HUES6 (cell line): Measurements from ENCODE around the gene FHOD3.
"Not testable (repeated sequence)": the region's sequence is repeated elsewhere in the genome, so short reads cannot be mapped to it uniquely, and the experiment has no call there.

Experiments used
- H3K27ac ChIP-seq: 2 replicates; pipeline ENCODE4 v1.7.0; 2013; ENCODE audit warnings: low read depth, mild to moderate bottlenecking, low read length, inconsistent platforms
- H3K27me3 ChIP-seq: 2 replicates; pipeline ENCODE4 v1.6.1; 2013; ENCODE audit warnings: low read length; ENCODE audit not compliant: control insufficient read depth, insufficient read depth
- H3K36me3 ChIP-seq: 2 replicates; pipeline ENCODE4 v1.6.1; 2013; ENCODE audit warnings: low read length; ENCODE audit not compliant: control insufficient read depth, insufficient read depth
- H3K4me1 ChIP-seq: 2 replicates; pipeline ENCODE4 v1.6.1; 2013; ENCODE audit warnings: low read length; ENCODE audit not compliant: control insufficient read depth, insufficient read depth
- H3K4me3 ChIP-seq: 2 replicates; pipeline ENCODE4 v1.5.1; 2013; ENCODE audit warnings: low read depth, low read length
- H3K9ac ChIP-seq: one replicate; pipeline ENCODE4 v1.6.1; 2013; ENCODE audit warnings: mild to moderate bottlenecking, low read length
- H3K9me3 ChIP-seq: 2 replicates; pipeline ENCODE4 v1.6.1; 2013; ENCODE audit warnings: low read depth, low read length; ENCODE audit not compliant: control insufficient read depth, insufficient read depth

The FHOD3 gene

DNA sequence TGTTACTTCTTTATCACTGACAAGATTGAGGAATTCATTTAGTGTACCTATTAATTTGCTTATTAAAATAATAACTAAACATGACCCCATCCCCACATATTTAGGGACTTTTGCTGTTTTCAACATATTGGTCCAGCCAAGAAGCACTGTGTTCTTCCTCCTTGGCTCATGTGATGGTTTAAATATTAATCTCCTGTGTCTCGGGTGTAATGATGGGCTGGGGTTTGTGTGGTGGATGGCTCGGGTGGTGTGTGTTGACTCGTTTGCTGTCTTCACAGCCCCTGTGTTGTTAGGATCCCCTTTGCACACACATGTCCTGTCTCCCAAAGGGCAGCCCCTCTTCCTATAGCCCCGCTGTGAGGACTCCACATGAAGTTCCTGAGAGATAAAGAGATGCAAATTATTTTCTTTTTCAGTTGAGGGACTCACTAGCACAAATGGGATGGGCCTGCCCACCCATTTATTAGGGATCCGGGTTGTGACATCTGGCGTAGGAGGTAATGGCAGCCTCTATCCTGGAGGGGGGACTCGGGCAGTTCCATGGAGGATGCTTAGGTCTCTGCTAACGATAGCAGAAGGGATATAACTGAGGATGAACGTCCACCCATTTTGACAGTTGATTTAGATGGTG, 53.4 kb downstream of the FHOD3 start:
- H3K9me3 ChIP-seq: no peaks in the 10 kb centered on the region
- no peaks in the 10 kb centered on the region for H3K27me3 ChIP-seq
- H3K9ac ChIP-seq: no peak overlapping the region
- peaks cover 20% of the 10 kb centered on the region for H3K4me1 ChIP-seq
- H3K27ac ChIP-seq: no peak overlapping the region
- H3K4me3 ChIP-seq: no peak overlapping the region
- H3K36me3 ChIP-seq: no peaks in the 10 kb centered on the region

DNA sequence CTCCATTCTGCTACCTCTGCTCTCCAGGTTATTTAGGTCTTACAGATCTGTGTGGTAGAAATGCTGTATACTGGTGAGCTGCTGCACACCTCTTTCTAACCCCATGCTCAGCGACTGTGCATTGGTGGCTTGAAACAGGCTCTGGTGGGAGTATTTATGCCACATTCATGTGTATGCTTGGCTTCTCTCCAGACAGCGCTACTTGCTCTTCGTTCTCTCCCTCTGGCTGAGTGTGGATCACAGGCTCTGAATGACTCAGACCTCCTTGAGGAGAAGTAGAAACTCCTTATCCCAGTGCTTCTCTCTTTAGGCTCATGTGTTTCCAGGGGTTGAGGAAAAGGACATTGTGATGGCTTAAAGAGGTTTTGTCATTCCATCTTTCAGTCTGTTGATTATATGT, 54.9 kb downstream of the FHOD3 start:
- H3K9me3 ChIP-seq: no peaks in the 10 kb centered on the region
- H3K27me3 ChIP-seq: no peaks in the 10 kb centered on the region
- H3K4me1 ChIP-seq: peaks cover 20% of the 10 kb centered on the region
- H3K27ac ChIP-seq: no peak overlapping the region
- no peaks in the 10 kb centered on the region for H3K36me3 ChIP-seq
- H3K4me3 ChIP-seq: no peak overlapping the region
- no peak overlapping the region for H3K9ac ChIP-seq

DNA sequence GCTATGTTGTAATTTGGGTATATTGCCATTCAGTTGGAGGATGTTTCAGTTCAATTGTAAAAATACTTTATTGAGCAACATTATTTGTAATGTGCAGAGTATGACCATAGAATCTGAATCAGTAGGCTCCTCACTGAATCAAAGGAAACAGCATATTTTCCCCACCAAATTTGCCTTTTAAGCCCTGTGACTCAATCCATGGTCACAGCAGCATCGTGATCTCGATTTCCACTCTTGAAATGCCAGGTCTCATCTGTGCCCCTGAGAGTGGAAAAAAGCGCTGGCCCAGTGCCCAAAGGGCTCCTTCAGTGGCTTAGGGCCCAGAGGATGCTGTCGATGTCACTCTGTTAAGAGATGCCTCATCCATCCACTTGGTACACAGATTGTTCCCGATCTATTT, 57.5 kb downstream of the FHOD3 start:
- no peak overlapping the region for H3K27ac ChIP-seq

DNA sequence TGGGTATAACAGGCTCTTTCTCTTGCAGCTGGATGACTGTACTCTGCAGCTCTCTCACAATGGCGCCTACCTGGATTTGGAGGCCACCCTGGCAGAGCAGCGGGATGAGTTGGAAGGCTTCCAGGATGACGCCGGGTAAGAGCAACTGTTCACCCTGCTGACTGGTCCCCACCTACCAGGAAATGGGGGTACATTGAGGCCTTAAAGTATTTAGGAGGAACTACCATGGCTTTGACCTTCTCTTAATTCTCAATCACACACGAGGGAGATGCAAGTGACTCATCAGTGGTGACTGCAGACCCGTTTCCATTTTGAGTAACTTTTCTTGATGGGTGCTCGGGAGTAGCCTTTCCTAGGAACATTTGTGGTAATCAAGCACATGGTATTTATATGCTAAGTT, 58.0 kb downstream of the FHOD3 start:
- Histone ChIP-seq H3K4me3 (no peak overlapping the region), H3K9me3 (no peaks in the 10 kb centered on the region), H3K27ac (no peak overlapping the region), H3K9ac (no peak overlapping the region), H3K4me1 (peaks cover 14% of the 10 kb centered on the region), H3K27me3 (no peaks in the 10 kb centered on the region; the same call in 1 of the 2 replicates), H3K36me3 (no peaks in the 10 kb centered on the region)

More for the DNA sequence above, 57.5 kb downstream of the FHOD3 start:
- peaks cover 19% of the 10 kb centered on the region for H3K4me1 ChIP-seq
- H3K4me3 ChIP-seq: no peak overlapping the region
- no peaks in the 10 kb centered on the region for H3K9me3 ChIP-seq
- H3K27me3 ChIP-seq: no peaks in the 10 kb centered on the region; the same call in 1 of the 2 replicates
- no peaks in the 10 kb centered on the region for H3K36me3 ChIP-seq
- no peak overlapping the region for H3K9ac ChIP-seq

DNA sequence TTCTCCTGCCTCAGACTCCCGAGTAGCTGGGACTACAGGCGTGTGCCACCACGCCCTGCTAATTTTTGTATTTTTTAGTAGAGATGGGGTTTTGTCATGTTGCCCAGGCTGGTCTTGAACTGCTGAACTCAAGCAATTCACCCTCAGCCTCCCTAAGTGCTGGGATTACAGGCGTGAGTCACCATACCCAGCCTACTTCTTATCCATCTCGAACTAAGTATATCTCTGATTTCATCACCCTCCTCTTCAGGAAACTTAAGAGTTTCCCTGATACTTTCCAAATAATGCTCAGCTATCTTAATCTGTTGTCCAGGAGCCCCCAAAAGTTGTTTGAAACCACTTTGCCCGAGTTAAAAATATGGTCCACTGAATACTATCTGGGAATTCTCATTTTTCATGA, 59.2 kb downstream of the FHOD3 start:
- H3K4me1 ChIP-seq, H3K36me3 ChIP-seq, H3K9ac ChIP-seq, H3K9me3 ChIP-seq, H3K27ac ChIP-seq, H3K4me3 ChIP-seq, H3K27me3 ChIP-seq: not testable (repeated sequence)

DNA sequence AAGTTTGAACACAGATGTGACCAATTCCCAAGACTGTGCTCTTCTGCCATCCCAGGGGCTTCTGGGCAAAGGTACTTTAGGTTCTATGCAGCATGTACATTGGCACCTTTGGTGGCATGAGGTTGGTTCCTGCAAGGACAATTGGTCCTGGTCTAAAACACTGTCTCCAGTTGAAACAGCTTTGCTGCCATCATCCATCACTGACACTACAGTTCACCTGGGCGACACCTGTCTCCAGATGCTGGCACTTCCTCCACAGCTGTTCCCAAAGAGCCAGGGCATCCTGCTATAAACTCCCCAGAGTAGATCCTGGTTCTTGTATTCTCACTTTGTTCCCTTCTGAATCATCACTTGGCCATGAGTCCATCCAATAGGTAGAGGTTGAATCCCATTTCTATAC, 60.6 kb downstream of the FHOD3 start:
- no peaks in the 10 kb centered on the region for H3K4me1 ChIP-seq
- H3K9me3 ChIP-seq: 0 out of 2 replicates have a peak, but pooled peaks cover 2% of the 10 kb centered on the region
- H3K36me3 ChIP-seq: no peaks in the 10 kb centered on the region
- no peak overlapping the region for H3K9ac ChIP-seq
- H3K27ac ChIP-seq: no peak overlapping the region
- no peaks in the 10 kb centered on the region; the same call in 1 of the 2 replicates for H3K27me3 ChIP-seq
- no peak overlapping the region for H3K4me3 ChIP-seq

DNA sequence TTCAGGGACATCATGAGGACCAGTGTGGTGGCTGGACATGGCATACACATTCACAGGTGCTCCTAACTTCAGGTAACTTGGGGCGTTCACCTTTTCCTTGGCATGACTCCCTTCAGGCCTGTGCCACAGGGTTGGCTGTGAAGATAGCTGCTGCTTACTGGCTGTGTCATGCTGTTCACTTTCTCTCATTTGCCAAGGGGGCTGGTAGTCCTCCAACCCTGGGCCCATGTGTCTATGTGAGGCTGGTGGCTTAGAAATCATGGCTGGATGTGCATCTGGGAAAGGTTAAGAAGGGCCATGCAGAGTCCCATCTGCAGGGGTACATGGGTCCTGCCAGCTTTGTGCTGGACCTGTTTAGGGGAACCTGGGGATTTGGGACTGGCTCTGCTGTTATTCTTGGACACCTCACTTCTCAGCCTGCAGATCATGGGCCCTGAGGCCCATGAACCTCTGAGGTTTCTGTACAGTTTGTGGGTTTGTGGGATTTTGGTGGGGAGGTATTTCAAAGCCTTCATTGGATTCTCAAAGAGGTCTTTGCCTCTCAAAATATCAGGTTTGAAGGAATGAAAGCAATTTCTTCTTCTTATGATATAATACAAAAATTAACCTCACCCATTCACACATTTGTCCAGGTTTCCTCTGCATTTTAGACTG, 62.9 kb downstream of the FHOD3 start:
- H3K4me3 ChIP-seq: no peak overlapping the region
- H3K27ac ChIP-seq: no peak overlapping the region
- H3K27me3 ChIP-seq: no peaks in the 10 kb centered on the region; the same call in 1 of the 2 replicates
- H3K36me3 ChIP-seq: no peaks in the 10 kb centered on the region
- H3K9ac ChIP-seq: no peak overlapping the region
- H3K4me1 ChIP-seq: no peaks in the 10 kb centered on the region
- peaks cover 2% of the 10 kb centered on the region; the same call in 1 of the 2 replicates for H3K9me3 ChIP-seq

DNA sequence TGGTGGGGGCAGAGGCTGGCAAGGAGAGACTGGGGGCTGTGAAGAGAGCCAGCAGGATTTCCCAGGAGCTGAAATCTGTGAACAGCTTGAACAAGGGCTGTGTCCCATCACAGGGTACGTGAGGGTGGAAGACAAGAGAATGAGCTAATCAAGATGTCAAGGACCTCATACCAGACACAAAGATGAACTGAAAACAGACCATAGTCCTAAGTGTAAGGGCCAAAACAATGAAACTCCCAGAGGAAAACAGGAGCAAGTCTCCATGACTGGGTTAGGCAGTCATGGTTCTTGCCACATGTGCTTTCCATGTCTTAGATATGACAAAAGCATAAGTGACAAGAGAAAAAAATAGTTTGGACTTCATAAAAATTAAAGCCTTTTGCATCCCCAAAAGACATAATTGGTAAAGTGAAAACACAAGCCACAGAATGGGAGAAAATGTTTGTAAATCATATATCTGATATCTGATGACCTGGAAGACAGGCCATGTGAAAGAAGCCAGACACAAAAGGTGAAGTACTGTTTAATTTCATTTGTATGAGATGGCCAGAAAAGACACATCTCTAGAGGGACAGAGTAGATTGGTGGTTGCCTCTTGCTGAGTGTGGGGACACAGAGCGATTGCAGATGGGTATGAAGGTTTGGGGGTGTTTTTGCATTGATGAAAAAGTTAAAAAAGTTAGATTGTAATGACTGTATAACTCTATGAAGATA, 67.6 kb downstream of the FHOD3 start:
- H3K27ac ChIP-seq: no peak overlapping the region
- no peaks in the 10 kb centered on the region for H3K36me3 ChIP-seq

DNA sequence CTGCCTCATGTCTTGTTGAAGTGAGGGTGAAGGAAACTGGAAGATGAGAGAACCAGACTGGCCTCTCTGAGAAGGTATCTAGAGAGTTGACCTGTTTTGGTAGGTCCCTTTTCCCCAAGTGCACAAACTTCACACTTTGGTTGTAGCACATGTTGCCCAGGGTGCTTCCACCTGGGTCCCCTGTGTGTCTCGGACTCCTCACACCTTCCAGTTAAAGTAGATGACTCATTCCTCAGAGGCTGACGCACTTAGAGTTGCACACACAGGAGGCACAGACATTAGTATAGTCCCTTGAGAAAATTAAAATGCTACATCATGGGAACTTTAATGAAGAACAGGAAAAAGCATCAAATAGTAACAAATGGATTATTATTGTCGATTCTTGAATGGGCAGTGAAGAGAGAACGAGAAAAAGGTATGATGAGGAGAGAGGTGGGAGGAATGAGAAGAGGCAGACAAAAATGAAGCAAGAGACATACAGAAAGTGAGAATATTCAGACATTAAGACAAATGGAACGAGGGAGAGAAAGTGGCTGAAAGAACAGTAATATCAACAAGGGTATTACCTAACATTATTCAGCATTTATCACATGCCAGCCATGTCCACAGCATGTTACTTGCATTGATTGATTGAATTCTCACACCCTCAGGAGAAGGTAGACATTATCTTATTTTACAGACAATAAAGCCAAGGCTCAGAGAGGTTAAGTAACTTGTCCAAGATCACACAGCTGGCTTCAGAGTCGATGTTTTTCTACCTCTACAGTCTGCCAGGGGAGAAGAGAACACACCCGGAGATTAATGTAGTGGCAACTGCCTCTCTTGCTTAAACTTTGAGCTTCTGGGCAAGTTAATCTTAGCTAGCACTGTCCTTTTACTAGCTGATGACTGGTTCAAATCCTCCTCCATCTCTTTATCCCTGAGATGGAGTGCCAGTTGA, 68.6 kb downstream of the FHOD3 start:
- H3K9me3 ChIP-seq: peaks cover 2% of the 10 kb centered on the region; the same call in 1 of the 2 replicates
- no peak overlapping the region for H3K27ac ChIP-seq
- H3K4me1 ChIP-seq: no peaks in the 10 kb centered on the region
- H3K4me3 ChIP-seq: no peak overlapping the region
- H3K36me3 ChIP-seq: no peaks in the 10 kb centered on the region
- H3K9ac ChIP-seq: no peak overlapping the region
- no peaks in the 10 kb centered on the region for H3K27me3 ChIP-seq

More for the DNA sequence above, 67.6 kb downstream of the FHOD3 start:
- H3K27me3 ChIP-seq: no peaks in the 10 kb centered on the region
- H3K9ac ChIP-seq: no peak overlapping the region
- H3K4me3 ChIP-seq: no peak overlapping the region
- peaks cover 2% of the 10 kb centered on the region; the same call in 1 of the 2 replicates for H3K9me3 ChIP-seq
- H3K4me1 ChIP-seq: no peaks in the 10 kb centered on the region

DNA sequence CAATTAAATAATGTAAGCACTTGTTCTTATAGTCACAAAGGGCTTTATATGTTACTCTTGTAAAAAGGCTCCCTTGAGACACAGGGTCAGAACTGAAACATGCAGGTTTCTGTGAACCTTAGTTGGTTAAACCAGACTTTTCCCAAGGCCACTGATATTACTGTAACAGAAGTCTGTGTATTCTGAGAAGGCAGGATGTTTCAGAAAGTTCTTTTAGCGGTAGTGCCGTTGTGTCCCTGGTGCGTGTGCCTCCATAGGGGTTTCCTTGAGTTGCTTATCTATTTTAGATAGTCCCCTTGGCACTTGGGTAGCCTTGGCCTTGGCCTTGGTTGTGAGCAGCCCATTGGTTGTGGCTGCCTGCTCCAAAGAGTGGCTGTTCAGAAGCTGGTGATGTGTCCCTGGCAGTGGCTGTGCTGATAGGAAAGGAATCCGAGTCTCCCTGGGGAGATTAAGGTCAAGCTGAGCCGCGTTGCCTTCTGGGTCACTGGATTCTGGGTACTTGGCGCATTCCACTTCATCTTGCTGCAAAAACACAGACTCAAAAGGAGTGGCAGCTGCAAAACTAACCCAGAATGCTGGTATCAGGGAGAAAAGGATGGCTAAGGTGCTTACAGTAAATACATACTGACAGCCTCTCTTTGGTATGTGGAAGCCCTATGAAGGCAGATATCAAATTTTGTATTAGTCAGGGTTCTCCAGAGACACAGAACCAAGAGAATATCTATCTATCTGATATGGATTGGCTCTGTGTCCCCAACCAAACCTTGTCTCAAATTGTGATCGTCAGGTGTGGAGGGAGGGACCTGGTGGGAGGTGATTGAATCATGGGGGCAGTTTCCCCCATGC, 69.7 kb downstream of the FHOD3 start:
- no peak overlapping the region for H3K27ac ChIP-seq
- peaks cover 2% of the 10 kb centered on the region; the same call in 1 of the 2 replicates for H3K9me3 ChIP-seq
- H3K9ac ChIP-seq: no peak overlapping the region
- no peak overlapping the region for H3K4me3 ChIP-seq
- no peaks in the 10 kb centered on the region for H3K27me3 ChIP-seq
- H3K36me3 ChIP-seq: no peaks in the 10 kb centered on the region
- no peaks in the 10 kb centered on the region for H3K4me1 ChIP-seq
